Bronchial epithelial cell (primary cell): ENCODE data around the gene SGCA. TPM values are rescaled to one million over a fixed set of nuclear protein-coding genes. Genes with fewer than 3 reads are reported as not detected.

ENCODE experiments used
- DNase-seq: peaks from one replicate; pipeline ENCODE4 v3.0.0-alpha.2; 2010; ENCODE audit warnings: low read depth
- FAIRE-seq: peaks from 2 replicates; lab custom pipeline; 2011; peaks lifted over from hg19 to GRCh38; lab: Jason Lieb, UNC
- H3K27me3 ChIP-seq: 2 replicates; pipeline ENCODE4 v1.5.1; 2011; ENCODE audit warnings: low read length; ENCODE audit not compliant: control insufficient read depth, insufficient read depth
- H3K36me3 ChIP-seq: 2 replicates; pipeline ENCODE4 v1.5.1; 2011; ENCODE audit warnings: low read length; ENCODE audit not compliant: control insufficient read depth, insufficient read depth
- H3K4me3 ChIP-seq: 2 replicates; pipeline ENCODE4 v1.5.1; 2011; ENCODE audit warnings: mild to moderate bottlenecking, low read depth, low read length, control low read depth
- total RNA-seq: library from RNA; depleted of rRNA; stranded (reverse); fragments of >200 nt; gene quantifications from 2 replicates; pipeline ENCODE4 v1.2.1, GENCODE V29; 2014
- TF ChIP-seq, protein P1 (sequence below): IDR thresholded peaks from 2 replicates; pipeline ENCODE4 v1.5.1; 2011; ENCODE audit warnings: mild to moderate bottlenecking, moderate library complexity, low read length, control low read depth, inconsistent platforms; ENCODE audit not compliant: insufficient read depth, severe bottlenecking

SGCA gene
- total RNA-seq, 1 donor from 2014 or later: not detected

DNA sequence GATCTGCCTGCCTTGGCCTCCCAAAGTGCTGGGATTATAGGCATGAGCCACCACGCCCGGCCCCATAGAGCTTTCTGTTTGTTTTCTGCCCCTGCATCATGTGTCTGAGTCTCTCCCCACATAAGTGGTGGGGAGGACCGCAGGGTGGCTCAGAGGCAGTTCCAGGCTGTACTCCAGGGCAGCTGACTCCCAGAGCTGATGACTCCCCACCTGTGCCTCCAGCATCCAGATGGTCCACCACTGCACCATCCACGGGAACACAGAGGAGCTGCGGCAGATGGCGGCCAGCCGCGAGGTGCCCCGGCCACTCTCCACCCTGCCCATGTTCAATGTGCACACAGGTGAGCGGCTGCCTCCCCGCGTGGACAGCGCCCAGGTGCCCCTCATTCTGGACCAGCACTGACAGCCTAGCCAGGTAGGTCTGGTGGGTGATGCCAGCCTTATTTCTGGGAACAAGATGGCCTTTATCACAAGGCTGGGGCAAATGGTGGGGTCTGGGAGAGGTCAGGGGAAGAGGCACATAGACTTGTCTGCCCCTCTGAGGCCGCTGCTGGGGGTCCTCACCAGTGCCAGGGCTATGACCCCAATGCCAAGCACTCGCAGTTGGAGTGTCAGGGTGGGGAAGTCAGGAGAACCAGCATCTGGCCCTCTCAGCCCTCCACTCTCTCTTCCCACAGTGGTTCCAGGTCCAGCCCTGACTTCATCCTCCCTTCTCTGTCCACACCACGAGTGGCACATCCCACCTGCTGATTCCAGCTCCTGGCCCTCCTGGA lies 9.4 kb downstream of the SGCA start:
- Histone ChIP-seq H3K36me3 (no peaks in the 10 kb centered on the region), H3K4me3 (no peak overlapping the region), H3K27me3 (no peaks in the 10 kb centered on the region)
- TF ChIP-seq, protein P1, sequence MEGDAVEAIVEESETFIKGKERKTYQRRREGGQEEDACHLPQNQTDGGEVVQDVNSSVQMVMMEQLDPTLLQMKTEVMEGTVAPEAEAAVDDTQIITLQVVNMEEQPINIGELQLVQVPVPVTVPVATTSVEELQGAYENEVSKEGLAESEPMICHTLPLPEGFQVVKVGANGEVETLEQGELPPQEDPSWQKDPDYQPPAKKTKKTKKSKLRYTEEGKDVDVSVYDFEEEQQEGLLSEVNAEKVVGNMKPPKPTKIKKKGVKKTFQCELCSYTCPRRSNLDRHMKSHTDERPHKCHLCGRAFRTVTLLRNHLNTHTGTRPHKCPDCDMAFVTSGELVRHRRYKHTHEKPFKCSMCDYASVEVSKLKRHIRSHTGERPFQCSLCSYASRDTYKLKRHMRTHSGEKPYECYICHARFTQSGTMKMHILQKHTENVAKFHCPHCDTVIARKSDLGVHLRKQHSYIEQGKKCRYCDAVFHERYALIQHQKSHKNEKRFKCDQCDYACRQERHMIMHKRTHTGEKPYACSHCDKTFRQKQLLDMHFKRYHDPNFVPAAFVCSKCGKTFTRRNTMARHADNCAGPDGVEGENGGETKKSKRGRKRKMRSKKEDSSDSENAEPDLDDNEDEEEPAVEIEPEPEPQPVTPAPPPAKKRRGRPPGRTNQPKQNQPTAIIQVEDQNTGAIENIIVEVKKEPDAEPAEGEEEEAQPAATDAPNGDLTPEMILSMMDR: no peak
- DNase-seq (no peak), FAIRE-seq (no peak)

DNA sequence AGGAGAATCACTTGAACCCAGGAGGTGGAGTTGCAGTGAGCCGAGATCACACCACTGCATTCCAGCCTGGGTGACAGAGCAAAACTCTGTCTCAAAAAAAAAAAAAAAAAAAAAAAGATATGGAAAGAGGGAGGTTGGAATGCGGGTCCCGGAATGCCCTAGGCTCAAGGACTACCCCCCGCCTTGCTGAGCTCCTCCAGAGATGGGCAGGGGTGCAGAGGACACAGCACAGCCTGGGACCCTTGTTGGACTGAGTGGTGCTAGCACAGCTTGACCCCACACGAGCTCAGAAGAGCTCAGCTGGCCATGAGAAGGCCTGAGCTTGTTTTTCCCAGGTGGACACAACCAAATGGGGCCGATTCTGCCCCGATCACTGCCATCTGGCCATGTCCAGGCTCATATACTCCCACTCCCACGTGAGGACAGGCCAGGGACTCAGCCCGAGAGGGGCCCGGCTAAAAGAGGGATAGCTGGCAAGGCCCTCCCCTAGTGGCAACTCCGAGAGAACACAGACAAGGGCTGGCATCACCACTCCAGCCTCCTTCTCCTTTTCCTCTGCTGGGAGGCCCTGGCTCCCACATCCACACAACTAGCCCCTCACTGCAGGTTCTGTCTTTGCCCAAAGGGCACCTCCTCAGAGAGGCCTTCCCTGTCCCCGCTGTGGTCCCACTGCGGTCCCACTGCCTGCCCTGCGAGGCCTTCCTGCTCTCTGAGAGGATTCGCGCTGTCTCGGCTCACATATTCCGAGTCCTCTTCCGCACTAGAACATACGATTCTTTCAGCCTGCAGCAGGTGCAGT lies 11.0 kb downstream of the SGCA start:
- no peaks in the 10 kb centered on the region for H3K36me3 ChIP-seq
- TF ChIP-seq, protein P1: peak; percentile 7
- H3K27me3 ChIP-seq: no peaks in the 10 kb centered on the region
- DNase-seq (no peak), FAIRE-seq (no peak)
- H3K4me3 ChIP-seq: no peak overlapping the region

DNA sequence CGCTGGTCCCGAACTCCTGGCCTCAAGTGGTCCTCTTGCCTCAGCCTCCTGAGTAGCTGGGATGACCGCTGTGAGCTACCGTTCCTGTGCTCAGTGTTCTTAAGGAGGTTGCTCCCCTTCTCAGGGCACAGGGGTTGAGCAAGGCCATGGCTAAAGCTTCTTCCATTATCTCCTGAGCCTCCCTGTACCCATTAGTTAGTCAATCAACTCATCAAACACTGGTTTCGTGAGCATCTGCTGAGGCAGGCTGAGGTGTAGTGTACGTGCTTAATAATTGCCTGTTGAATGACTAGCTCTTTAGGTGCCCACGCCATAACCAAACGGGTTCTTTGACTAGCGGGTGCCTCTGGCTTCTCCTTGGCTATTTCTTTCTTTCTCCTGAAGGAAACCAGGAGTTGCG lies 11.7 kb downstream of the SGCA start:
- H3K4me3 ChIP-seq: no peak overlapping the region
- peak; percentile 75 for DNase-seq
- H3K27me3 ChIP-seq: no peaks in the 10 kb centered on the region
- no peaks in the 10 kb centered on the region for H3K36me3 ChIP-seq
- no peak for FAIRE-seq
- TF ChIP-seq, protein P1: no peak

DNA sequence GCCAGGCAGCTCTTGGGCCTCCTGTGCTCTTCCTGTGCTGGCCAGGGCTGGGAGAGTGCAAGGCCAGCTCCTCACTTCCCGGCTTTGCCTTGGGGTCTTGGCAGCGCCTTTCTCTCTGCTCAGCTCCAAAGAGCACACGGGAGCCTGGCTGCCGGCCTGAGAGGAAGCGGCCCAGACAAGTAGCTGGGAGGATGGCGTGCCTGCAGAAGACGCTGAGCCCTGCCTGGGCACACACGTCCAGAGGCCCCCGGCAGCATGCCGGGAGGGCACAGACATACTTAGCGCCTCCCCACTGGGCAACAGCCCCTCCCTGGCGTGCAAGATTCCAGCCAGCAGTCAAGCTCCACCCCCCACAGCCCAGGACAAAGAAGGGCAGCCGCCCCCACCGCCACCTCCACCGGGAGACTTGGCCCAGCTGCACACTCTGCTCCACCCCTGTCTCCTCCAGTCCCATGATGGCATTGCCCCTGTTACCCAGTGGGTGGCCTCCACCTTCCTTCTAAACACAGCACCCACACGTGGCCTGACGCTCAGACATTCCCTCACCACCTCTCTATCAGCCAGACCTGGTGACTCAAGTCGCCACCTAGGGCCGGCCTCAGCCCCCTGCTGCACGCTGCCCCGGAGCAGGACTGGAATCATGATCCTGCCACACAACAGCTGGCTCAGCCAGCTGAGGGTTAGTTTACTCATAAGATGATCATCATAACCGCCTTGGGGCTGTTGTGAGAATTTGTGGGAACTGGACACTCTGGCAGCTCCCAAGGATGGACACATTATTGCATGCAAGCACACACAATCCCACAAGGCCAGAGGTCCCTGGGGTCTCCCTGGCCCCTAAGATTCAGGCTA lies 12.4 kb downstream of the SGCA start:
- FAIRE-seq (no peak), DNase-seq (peak; percentile 100)
- H3K36me3 ChIP-seq: no peaks in the 10 kb centered on the region
- TF ChIP-seq, protein P1: peak; percentile 68
- no peak overlapping the region for H3K4me3 ChIP-seq
- no peaks in the 10 kb centered on the region for H3K27me3 ChIP-seq

DNA sequence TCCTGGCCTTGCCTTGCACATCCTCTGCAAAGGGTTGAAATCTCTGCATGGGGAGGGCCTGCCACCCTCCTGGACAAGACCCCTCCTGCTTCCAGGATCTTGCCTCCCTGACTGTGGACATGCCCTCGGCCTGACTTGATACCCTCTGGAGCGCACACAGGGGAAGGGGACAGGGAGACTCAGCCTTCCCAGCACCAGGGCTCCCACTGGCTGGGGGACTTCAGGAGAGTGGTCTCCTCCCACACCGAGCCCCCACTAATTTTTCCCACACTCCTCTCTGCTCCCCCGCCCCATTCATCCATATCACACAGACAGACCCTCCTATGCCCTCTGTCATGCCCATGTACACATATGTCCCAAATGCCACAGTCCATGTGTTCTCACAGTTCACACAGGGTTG lies 14.3 kb downstream of the SGCA start:
- TF ChIP-seq, protein P1: no peak
- no peak for DNase-seq
- Histone ChIP-seq H3K27me3 (no peaks in the 10 kb centered on the region), H3K4me3 (no peak overlapping the region), H3K36me3 (peaks cover 1% of the 10 kb centered on the region)
- no peak for FAIRE-seq
